T47D (cell line): ENCODE results near the gene ANKRD33B.
A peak's percentile ranks its signal among the peaks of the same experiment; 100 is the strongest.

ENCODE experiments used
- DNase-seq, 2 experiments: peaks; one replicate each; pipeline versions ENCODE4 v3.0.0 to v3.0.0-alpha.2; 2011 to 2012; ENCODE audit warnings: low read depth in 1 of 2, low spot score in 1 of 2
- JUND ChIP-seq: IDR thresholded peaks from 2 replicates; pipeline ENCODE4 v1.6.1; 2012; ENCODE audit warnings: low read depth
- in situ Hi-C: cut with HindIII; loops from 2 replicates; pipeline ENCODE4 v1.10.0; 2016; ENCODE audit warnings: low sequenced_read_pairs, low pct_unique_long_range_greater_than_20kb

Gene ANKRD33B

DNA sequence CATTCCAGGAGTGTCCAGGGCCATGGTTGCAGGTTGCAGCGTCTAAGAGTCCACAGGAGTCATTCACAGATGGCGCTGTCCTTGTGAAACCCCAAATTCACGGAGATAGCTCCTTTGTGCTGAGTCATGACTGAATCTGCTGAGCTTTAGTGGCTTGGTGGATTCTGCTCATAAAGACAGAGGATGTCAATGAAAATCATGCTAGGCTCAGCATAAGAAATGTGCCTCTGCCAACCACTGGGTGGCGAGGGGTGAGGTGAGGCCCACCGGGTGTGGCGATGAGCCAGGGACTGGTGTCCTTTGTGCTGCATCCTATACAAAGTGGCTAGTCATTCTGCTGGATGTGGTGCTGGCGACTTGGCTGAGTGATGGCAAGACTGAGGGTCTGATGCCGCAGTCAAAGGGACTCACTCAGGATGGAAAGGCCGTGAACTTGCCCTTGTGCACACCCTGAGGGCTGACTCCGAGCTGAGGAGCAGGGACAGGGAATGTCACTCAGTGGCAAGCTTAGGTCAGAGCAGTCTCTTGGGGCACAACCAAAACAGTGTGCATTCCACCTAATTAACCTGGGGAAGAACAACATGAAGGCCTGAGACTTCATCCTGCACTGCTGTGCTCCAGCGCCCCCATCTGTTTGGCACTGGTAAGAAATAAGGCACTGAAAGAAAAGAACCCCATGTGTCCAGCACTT is 125.7 kb downstream of the ANKRD33B start:
- no peak for TF ChIP-seq JUND
- in situ Hi-C loops, result no loop called here
- peak in 1 of 2 experiments; percentile 62 for DNase-seq

DNA sequence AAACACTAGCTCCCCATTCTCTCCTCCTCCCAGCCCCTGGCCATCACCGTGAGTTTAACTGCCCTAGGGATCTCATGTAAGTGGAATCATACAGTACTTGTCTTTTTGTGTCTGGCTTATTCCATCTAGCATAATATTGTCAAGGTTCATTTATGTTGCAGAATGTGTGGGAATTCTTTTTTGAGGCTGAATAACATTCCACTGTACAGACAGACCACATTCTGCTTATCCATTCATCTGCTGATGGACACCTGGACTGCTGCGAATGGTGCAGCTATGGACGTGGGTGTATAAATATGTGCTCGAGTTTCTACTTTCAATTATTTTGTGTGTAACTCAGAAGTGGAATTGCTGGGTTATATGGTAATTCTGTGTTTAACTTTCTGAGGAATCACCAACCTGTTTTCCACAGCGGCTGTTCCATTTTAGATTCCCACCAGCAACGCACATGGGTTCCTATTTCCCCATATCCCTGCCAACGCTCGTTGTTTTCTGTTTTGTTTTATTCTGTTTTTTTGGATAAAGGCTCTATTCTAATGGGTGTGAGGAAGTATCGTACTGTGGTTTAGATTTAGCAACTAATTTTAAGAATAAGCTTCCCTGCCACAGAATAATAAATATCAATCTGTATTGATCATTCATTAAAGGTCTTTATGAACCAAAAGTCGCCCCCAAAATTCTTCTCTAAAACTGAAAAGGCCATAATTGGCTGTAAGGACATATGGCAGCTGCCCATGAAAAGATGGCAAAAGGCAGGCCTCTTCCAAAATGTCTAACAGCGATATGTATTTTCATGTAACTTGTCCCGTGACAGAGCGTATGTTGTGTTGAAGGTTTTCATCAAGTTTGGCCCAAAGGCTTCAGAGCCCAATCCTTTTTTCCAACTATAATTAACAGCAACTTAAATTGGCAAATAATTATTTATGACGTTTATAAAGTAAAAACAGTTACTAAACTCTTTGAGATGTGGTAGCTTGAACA is 126.9 kb downstream of the ANKRD33B start:
- no peak for TF ChIP-seq JUND
- in situ Hi-C loops, result no loop called here
- no peak for DNase-seq

DNA sequence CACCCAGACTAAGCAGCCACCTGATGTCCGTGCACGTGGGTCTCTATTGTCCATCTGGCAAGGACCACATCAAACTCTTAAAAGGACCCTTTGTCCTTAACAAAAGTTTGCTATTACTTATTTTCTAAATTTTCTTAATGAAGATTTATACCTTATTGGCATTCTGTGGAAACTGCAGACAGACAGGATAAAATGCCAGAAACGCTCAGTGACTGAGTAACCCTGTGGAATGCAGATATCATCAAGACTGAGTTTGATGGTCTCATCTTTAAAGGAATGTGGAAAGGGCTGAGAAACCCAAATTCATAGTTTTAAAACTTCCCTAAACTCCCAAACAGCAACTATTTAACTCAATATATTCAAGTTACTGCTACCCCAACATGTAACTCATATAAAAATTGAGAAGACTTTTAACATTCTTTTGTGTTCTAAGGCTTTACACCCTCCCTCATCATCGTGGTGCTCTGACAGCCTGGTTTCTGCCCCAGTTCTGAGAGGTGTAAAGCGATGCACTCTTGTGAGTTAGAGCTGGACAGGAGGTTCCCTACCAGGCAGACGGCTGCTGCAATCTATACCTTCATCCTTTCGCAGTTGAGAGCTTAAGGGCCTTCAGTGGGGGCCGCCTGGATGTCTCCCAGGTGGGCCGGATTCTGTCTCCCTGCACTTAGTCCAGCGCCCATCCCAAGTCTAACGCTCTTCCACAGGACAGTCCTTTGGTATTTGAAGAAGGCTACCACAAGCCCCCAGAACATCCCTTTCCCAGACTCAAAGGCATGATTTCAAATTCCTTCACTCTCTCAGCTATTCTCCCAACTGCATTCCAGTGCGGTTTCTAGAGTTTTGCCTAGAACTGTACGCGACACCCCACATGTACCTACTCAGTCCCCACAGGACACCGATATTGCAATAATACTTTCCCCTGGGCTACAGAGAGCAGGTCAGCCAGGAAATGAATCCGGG is 128.2 kb downstream of the ANKRD33B start:
- in situ Hi-C loops, result no loop called here
- no peak for DNase-seq
- TF ChIP-seq JUND, result no peak

DNA sequence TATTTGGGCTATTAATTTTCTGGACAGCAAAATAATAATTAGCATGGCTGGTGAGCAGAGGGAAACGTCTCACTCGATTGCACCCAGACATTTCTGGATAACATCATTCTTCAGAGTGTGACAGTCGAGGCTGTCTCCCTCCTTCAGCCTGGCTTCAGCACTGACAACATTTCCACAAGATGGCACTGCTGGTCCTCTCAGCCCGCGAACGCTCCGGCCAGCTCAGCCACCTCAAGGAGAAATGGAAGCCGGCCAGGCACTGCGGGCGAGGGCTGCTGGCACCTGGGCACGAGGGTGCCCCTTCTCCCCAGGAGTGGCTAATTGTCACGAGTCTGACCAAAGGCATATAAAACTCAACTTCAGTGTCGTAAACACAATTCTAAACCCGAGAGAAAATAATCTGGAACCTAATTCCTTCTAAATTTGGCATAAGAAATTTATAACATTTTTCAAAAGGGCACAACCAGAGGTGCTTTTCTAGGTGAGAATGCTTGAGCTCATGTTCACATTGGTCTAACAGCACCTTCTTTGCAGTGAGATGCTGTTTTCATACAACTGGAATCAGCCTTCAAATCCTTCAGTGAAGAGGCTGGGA is 131.3 kb downstream of the ANKRD33B start:
- in situ Hi-C loops, result no loop called here
- peak; percentile 53 to 79 for DNase-seq
- TF ChIP-seq JUND, result no peak

DNA sequence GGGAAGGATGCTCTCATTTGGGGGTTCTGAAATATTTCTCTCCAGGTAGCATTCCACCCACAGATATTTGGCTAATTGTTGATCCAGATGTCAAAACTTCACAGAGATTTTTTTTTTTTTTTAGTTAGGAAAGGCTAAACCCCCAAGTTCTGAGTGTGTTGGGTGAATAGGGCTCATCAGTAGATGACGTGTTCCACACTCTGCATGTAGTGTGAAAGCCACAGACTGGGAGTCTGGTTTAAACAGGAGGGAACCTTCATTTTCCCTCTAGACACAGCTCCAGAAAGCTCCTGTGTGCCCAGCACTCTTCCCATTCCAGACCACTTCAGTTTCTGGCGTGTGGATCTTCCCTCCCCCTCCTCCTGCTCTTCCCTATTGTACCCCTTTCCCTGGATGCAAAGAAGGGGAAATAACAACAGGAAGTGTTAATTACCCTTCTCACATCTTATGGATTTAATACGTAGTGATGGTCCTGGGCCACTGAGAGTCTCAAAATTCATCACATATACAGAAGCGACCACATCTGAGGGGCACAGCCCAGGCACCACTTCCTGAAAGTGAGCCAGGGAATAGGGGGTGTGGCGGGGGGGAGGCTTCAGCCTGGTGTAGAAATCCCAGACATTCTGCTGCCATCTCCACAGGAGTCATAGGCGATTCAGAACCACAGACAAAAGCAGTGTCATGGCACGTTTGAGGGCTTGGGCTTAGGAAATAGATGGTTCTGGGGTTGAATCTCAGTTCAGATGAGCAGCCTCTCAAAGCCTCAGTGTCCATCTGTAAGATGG is 132.1 kb downstream of the ANKRD33B start:
- TF ChIP-seq JUND, result no peak
- in situ Hi-C loops, result no loop called here
- DNase-seq, result no peak

DNA sequence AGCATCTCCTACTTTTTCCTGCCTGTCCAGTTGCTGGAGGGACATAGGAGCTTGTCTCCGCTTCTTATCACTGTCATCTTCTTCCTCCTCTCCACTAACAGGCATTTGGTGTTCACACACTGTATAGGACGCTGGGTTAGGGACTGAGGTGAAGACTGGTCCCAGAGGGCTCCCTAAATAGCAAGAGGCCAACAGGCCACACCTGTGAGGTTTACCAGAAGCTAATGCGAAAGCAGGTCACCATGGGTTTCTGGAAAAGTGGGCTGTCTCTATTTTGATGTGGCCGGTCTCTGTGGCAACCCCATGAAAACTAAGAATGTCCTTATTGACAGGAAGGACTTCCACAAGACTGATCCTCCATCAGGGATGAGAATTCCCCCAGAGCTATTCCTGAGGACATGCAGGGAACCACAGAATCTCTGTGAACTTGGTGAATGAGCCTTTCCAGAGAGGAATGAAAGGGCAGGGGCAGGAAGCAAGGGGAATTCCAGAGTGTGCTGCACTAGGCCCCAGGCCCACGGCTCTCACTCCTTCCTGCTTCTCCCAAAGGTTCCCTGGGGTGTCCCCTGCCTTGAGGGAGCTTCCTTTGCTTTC is 135.5 kb downstream of the ANKRD33B start:
- in situ Hi-C loops, result no loop called here
- TF ChIP-seq JUND, result no peak
- peak in 1 of 2 experiments; percentile 40 for DNase-seq

DNA sequence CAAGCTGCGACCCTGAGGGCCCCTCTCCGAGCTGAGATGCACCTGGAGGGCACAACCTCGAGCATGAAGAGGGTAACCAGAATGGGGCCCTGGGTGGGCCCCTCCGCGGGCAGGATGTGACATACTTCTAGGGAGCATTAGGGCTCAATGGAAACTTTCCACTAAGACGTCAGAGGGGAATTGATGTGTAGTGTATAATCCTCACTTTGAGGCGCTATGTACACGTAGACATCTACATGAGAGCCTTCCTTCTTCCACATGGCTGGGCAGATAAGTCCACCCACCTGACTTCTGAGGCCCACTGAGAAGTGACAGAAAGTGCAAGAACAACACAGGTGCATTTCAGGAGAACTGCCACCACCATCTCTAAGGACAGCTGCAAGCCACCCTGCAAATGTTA is 136.1 kb downstream of the ANKRD33B start:
- in situ Hi-C loops, result no loop called here
- no peak for DNase-seq
- TF ChIP-seq JUND, result no peak

DNA sequence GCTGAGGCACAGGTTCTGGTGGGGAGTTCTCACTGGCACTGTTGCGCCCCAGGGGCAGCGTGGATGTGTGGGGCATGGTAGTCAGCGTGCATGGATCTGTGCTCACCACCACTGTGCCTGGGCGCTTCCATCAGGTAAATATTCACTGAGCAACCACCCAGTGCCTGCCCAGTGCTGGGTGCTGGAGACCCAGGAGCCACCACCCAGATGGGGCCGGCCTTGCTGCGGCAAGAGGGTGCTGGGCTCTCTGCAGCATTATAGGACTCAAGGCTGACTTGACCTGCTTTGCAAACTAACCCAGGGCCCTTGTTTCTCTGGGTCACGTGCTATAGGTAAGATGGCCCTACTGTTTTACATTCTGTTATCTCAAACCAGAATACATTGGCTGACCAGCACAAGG is 136.6 kb downstream of the ANKRD33B start:
- TF ChIP-seq JUND, result no peak
- in situ Hi-C loops, result no loop called here
- DNase-seq, result no peak

DNA sequence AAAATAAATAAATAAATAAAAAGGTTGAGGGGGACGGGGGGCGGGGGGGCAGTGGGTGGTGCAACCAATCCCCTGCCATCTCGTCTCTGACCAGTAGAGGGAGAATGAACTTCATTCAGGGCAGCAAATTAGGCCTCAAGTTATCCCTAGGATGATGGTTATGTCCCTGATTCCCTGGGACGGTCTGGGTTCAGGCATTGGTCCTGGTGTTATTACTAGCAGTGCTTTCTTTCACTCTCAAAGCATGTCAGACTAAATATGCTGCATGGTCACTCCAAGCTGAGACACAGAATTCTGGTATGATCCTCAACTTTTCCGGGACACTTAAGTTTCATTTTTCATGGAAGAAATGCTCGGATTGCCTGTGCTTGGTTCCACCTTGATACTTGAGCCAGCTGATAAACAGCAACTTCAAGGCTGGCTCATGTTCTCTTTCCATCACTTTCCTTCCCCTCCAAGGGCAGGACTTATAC is 137.7 kb downstream of the ANKRD33B start:
- peak in 1 of 2 experiments; percentile 59 for DNase-seq
- in situ Hi-C loops, result no loop called here
- TF ChIP-seq JUND, result no peak

DNA sequence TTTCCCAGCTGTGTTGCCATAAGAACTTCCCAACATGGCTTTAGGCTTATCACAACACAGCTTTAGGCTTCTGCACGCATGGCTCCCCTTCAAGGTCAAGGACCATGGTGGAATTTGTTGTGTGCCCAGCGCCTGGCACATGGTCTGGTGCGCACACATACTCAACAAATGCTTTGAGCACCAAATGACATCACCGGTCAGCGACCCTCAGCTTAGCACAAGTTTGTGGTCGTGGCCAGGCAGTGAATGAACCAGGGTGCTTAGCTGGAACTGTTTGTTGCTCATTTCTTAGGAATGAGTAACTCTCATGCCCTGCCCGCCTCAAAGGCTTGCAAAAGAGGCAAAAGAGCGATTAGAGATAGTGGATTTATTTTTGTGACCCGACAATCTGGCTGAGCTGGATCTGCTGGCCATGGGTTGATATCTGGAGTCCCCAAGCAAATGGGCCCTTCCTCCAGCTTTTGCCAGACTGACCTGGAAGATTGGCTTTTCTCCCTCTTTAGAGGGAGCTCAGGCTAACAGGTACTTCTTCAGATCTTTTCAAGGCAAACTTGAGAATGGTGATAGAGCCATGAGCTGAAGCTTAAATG is 138.3 kb downstream of the ANKRD33B start:
- in situ Hi-C loops, result no loop called here
- DNase-seq, result no peak
- TF ChIP-seq JUND, result no peak

DNA sequence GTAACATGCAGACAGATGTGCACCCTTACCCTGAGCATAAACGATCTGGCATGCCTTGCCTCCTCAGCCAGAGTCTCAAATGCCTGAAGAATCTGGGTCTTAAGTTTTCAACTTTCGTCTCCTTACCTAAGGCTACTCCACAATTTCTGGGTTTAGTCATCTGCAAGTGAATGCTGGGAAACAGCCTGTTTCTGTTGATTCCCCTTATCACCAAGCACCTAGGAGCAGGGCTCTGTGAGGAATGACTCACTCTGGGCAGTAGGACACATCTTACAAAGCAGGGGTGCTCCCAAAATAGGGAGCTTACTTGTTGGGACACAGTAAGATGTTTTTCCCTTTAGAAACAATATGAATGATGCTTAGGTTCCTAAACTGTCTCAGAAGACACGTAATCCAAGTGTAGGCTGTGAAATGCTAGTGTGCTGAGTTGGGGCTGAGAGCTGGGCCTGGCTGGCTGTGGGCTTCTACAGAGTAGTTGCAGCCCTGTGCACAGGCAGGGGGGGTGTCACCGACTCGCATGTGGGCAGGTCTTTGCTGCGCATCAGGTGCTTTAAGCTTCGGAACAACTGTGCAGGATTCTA is 139.1 kb downstream of the ANKRD33B start:
- DNase-seq, result no peak
- in situ Hi-C loops, result no loop called here
- no peak for TF ChIP-seq JUND
